Measurements from ENCODE around the gene HS6ST1.

The HS6ST1 gene

DNA sequence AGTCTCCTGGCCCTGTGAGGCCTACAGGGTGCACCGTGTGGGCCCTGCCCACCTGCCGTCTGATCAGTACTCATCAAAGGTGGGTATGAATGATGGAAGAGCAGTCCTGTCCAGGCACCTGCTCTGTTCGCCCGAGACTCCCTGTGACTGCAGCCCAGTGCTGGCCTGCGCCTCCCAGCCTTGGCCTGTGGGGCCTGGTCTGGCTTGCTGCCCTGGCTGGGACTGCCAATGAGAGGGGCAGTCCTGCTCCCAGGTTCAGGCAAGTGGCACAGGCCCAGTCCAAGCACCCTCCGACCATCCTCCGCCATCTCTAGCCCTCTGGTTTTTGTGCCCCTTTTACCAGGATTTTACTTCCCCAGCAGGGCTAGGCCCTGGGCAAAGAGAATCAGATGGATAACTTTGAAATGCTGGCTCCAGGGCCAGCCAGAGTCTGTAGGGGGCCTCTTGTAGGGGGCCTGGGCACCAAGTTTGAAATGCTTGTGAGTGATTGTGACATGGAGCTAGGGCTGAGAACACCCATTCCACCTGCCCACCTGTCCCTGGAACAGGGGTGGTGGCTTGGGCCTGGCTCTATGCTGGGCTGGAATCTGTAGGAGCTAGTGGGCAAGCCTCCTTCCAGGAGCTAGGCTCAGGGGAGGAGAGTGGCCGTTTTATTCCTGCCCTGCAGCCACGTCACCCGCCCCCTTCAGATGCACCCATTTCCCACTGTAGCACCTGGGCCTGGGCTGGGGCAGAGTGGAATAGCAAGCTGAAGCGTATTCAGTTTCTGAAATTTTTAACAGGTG, 8.7 kb upstream of the HS6ST1 start:
- Histone ChIP-seq H3K36me3 (ENCODE audit: control insufficient read depth in 2 of 2, insufficient read depth in 2 of 2, low read length in 2 of 2) (no peaks in the 10 kb centered on the region), H3K27me3 (ENCODE audit: control insufficient read depth in 1 of 2, insufficient read depth in 2 of 2, low read length in 2 of 2) (no peaks in the 10 kb centered on the region), H3K9ac (ENCODE audit: low read length in 2 of 2) (no peak overlapping the region), H3K27ac (ENCODE audit: low read length) (no peak overlapping the region), H3K4me3 (ENCODE audit: low read length in 2 of 2) (no peak overlapping the region), H3K4me1 (ENCODE audit: control insufficient read depth, insufficient read depth, low read length) (peaks cover 31% of the 10 kb centered on the region), H3K9me3 (ENCODE audit: control insufficient read depth in 2 of 2, low read length in 2 of 2) (no peaks in the 10 kb centered on the region)

- H3K9ac ChIP-seq (ENCODE audit: low read length in 2 of 2) = no peak overlapping the region
- no peaks in the 10 kb centered on the region for H3K27me3 ChIP-seq (ENCODE audit: control insufficient read depth in 1 of 2, insufficient read depth in 2 of 2, low read length in 2 of 2)
- H3K27ac ChIP-seq (ENCODE audit: low read length) = peak overlapping the region; percentile 76
- no peaks in the 10 kb centered on the region for H3K36me3 ChIP-seq (ENCODE audit: control insufficient read depth in 2 of 2, insufficient read depth in 2 of 2, low read length in 2 of 2)
- H3K9me3 ChIP-seq (ENCODE audit: control insufficient read depth in 2 of 2, low read length in 2 of 2) = no peaks in the 10 kb centered on the region
- H3K4me1 ChIP-seq (ENCODE audit: control insufficient read depth, insufficient read depth, low read length) = peaks cover 38% of the 10 kb centered on the region
- no peak overlapping the region for H3K4me3 ChIP-seq (ENCODE audit: low read length in 2 of 2)
These were observed 7.7 kb upstream of the HS6ST1 start for GRCh38 chr2:128326346-128326745.

DNA sequence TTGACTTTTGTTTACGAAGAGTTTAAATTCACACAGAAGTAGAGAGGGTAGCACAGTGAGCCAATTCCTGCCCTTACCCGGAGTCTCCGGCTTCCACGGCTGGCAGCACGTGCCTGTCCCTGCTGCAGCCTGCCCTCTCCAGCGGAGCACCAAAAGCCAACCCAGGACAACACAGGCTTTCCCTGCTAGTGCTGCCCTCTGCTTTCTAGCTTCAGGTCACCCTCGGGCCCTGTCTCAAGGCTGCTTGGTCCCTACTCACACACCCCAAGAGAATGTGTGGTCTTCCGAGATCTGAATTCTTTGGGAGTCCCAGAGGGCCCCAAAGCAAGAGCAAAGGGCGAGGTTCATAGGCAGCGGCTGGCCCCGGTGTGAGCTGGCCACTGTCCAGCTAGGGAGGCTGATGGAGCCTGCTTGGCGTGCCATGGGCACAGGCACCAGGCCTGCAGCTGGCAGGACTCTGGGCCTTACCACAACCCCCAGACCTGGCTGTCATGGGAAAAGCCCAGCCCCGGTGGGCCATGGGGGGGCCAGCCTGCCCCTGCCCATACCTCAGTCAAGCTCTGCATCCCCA, 7.0 kb upstream of the HS6ST1 start:
- peak overlapping the region; percentile 76 for H3K27ac ChIP-seq (ENCODE audit: low read length)

GRCh38 chr2:128324897-128325410, 6.3 kb upstream of the HS6ST1 start:
- peaks cover 41% of the 10 kb centered on the region for H3K4me1 ChIP-seq (ENCODE audit: control insufficient read depth, insufficient read depth, low read length)
- no peaks in the 10 kb centered on the region for H3K9me3 ChIP-seq (ENCODE audit: control insufficient read depth in 2 of 2, low read length in 2 of 2)
- peak overlapping the region; percentile 76 for H3K27ac ChIP-seq (ENCODE audit: low read length)
- H3K36me3 ChIP-seq (ENCODE audit: control insufficient read depth in 2 of 2, insufficient read depth in 2 of 2, low read length in 2 of 2) = no peaks in the 10 kb centered on the region
- H3K9ac ChIP-seq (ENCODE audit: low read length in 2 of 2) = no peak overlapping the region
- no peaks in the 10 kb centered on the region for H3K27me3 ChIP-seq (ENCODE audit: control insufficient read depth in 1 of 2, insufficient read depth in 2 of 2, low read length in 2 of 2)
- H3K4me3 ChIP-seq (ENCODE audit: low read length in 2 of 2) = no peak overlapping the region

More for the DNA sequence above, 7.0 kb upstream of the HS6ST1 start:
- H3K4me1 ChIP-seq (ENCODE audit: control insufficient read depth, insufficient read depth, low read length) = peaks cover 41% of the 10 kb centered on the region
- H3K27me3 ChIP-seq (ENCODE audit: control insufficient read depth in 1 of 2, insufficient read depth in 2 of 2, low read length in 2 of 2) = no peaks in the 10 kb centered on the region
- no peaks in the 10 kb centered on the region for H3K9me3 ChIP-seq (ENCODE audit: control insufficient read depth in 2 of 2, low read length in 2 of 2)
- peak overlapping the region in 1 of 2 donors; percentile 42 for H3K9ac ChIP-seq (ENCODE audit: low read length in 2 of 2)
- no peaks in the 10 kb centered on the region for H3K36me3 ChIP-seq (ENCODE audit: control insufficient read depth in 2 of 2, insufficient read depth in 2 of 2, low read length in 2 of 2)
- no peak overlapping the region for H3K4me3 ChIP-seq (ENCODE audit: low read length in 2 of 2)

- Histone ChIP-seq H3K9ac (ENCODE audit: low read length in 2 of 2) (peak overlapping the region in 1 of 2 donors; percentile 13), H3K4me3 (ENCODE audit: low read length in 2 of 2) (no peak overlapping the region), H3K9me3 (ENCODE audit: control insufficient read depth in 2 of 2, low read length in 2 of 2) (no peaks in the 10 kb centered on the region), H3K27me3 (ENCODE audit: control insufficient read depth in 1 of 2, insufficient read depth in 2 of 2, low read length in 2 of 2) (no peaks in the 10 kb centered on the region), H3K36me3 (ENCODE audit: control insufficient read depth in 2 of 2, insufficient read depth in 2 of 2, low read length in 2 of 2) (no peaks in the 10 kb centered on the region), H3K4me1 (ENCODE audit: control insufficient read depth, insufficient read depth, low read length) (peaks cover 44% of the 10 kb centered on the region), H3K27ac (ENCODE audit: low read length) (peak overlapping the region; percentile 76)
These were observed 5.6 kb upstream of the HS6ST1 start for GRCh38 chr2:128324008-128324896.

- Histone ChIP-seq H3K36me3 (ENCODE audit: control insufficient read depth in 2 of 2, insufficient read depth in 2 of 2, low read length in 2 of 2) (no peaks in the 10 kb centered on the region), H3K9ac (ENCODE audit: low read length in 2 of 2) (no peak overlapping the region), H3K9me3 (ENCODE audit: control insufficient read depth in 2 of 2, low read length in 2 of 2) (no peaks in the 10 kb centered on the region), H3K4me3 (ENCODE audit: low read length in 2 of 2) (no peak overlapping the region), H3K4me1 (ENCODE audit: control insufficient read depth, insufficient read depth, low read length) (peaks cover 48% of the 10 kb centered on the region), H3K27ac (ENCODE audit: low read length) (peak overlapping the region; percentile 11), H3K27me3 (ENCODE audit: control insufficient read depth in 1 of 2, insufficient read depth in 2 of 2, low read length in 2 of 2) (no peaks in the 10 kb centered on the region)
These were observed 4.9 kb upstream of the HS6ST1 start for GRCh38 chr2:128323555-128323931.

GRCh38 chr2:128322715-128323554, 4.3 kb upstream of the HS6ST1 start:
- Histone ChIP-seq H3K9ac (ENCODE audit: low read length in 2 of 2) (no peak overlapping the region), H3K27me3 (ENCODE audit: control insufficient read depth in 1 of 2, insufficient read depth in 2 of 2, low read length in 2 of 2) (no peaks in the 10 kb centered on the region), H3K9me3 (ENCODE audit: control insufficient read depth in 2 of 2, low read length in 2 of 2) (no peaks in the 10 kb centered on the region), H3K4me3 (ENCODE audit: low read length in 2 of 2) (peak overlapping the region in 1 of 2 donors; percentile 77), H3K4me1 (ENCODE audit: control insufficient read depth, insufficient read depth, low read length) (peaks cover 48% of the 10 kb centered on the region), H3K36me3 (ENCODE audit: control insufficient read depth in 2 of 2, insufficient read depth in 2 of 2, low read length in 2 of 2) (no peaks in the 10 kb centered on the region), H3K27ac (ENCODE audit: low read length) (no peak overlapping the region)

GRCh38 chr2:128321784-128322714, 3.4 kb upstream of the HS6ST1 start:
- H3K27ac ChIP-seq (ENCODE audit: low read length) = no peak overlapping the region
- peak overlapping the region; percentile 73 for H3K9ac ChIP-seq (ENCODE audit: low read length in 2 of 2)
- peak overlapping the region; percentile 62 to 77 for H3K4me3 ChIP-seq (ENCODE audit: low read length in 2 of 2)
- H3K4me1 ChIP-seq (ENCODE audit: control insufficient read depth, insufficient read depth, low read length) = peaks cover 53% of the 10 kb centered on the region
- H3K27me3 ChIP-seq (ENCODE audit: control insufficient read depth in 1 of 2, insufficient read depth in 2 of 2, low read length in 2 of 2) = no peaks in the 10 kb centered on the region
- H3K36me3 ChIP-seq (ENCODE audit: control insufficient read depth in 2 of 2, insufficient read depth in 2 of 2, low read length in 2 of 2) = no peaks in the 10 kb centered on the region
- H3K9me3 ChIP-seq (ENCODE audit: control insufficient read depth in 2 of 2, low read length in 2 of 2) = no peaks in the 10 kb centered on the region

GRCh38 chr2:128320906-128321771, 2.5 kb upstream of the HS6ST1 start:
- Histone ChIP-seq H3K9me3 (ENCODE audit: control insufficient read depth in 2 of 2, low read length in 2 of 2) (no peaks in the 10 kb centered on the region), H3K4me3 (ENCODE audit: low read length in 2 of 2) (peak overlapping the region; percentile 22), H3K9ac (ENCODE audit: low read length in 2 of 2) (peak overlapping the region in 1 of 2 donors; percentile 29), H3K27ac (ENCODE audit: low read length) (no peak overlapping the region), H3K27me3 (ENCODE audit: control insufficient read depth in 1 of 2, insufficient read depth in 2 of 2, low read length in 2 of 2) (no peaks in the 10 kb centered on the region), H3K36me3 (ENCODE audit: control insufficient read depth in 2 of 2, insufficient read depth in 2 of 2, low read length in 2 of 2) (no peaks in the 10 kb centered on the region), H3K4me1 (ENCODE audit: control insufficient read depth, insufficient read depth, low read length) (peaks cover 59% of the 10 kb centered on the region)

All from stomach smooth muscle (tissue), 2 donors.